Uterus (tissue), 2 donors: ENCODE data around the gene NSFL1C.

Experiments used
- CTCF ChIP-seq, 4 experiments: fragments of 200-600 bp in 2 of 4; fragments of 450-650 bp in 2 of 4; sonication (generic) in 2 of 4; IDR thresholded peaks; one replicate each; pipeline ENCODE4 v1.5.1; 2016 to 2019; ENCODE audit warnings: antibody characterized with exemption in 4 of 4, mild to moderate bottlenecking in 2 of 4, moderate library complexity in 1 of 4
- POLR2A ChIP-seq, 2 donors: fragments of 450-650 bp; IDR thresholded peaks; one replicate each; pipeline ENCODE4 v1.6.1; 2016; ENCODE audit warnings: antibody characterized with exemption in 2 of 2, mild to moderate bottlenecking in 1 of 2, moderate library complexity in 1 of 2

- TF ChIP-seq CTCF (IDR thresholded peaks at IDR 0.05), result peak; percentile 28 to 75 (median 46)
- no peak for TF ChIP-seq POLR2A (IDR thresholded peaks at IDR 0.05)
Observed at GRCh38 chr20:1503564-1504227, 37.0 kb upstream of the NSFL1C start.
